Cardiac muscle cell (in vitro differentiated cells and primary cell): Measurements from ENCODE around the gene PDE6C. TPM values are rescaled to one million over a fixed set of nuclear protein-coding genes. Genes with fewer than 3 reads are reported as not detected.

Experiments
- DNase-seq, 2 donors: peaks; one replicate each; pipeline versions ENCODE4 v3.0.0 to v3.0.0-alpha.2; 2010 to 2017; ENCODE audit warnings: low read depth in 1 of 2, low spot score in 1 of 2
- H3K27ac ChIP-seq: fragments of 200-600 bp; sonication (generic); 2 replicates; pipeline ENCODE4 v1.5.1; 2016
- H3K27me3 ChIP-seq: fragments of 200-600 bp; sonication (generic); 2 replicates; pipeline ENCODE4 v1.6.0; 2016; ENCODE audit warnings: control low read depth
- H3K36me3 ChIP-seq: fragments of 200-600 bp; sonication (generic); 2 replicates; pipeline ENCODE4 v1.5.1; 2016; ENCODE audit warnings: control low read depth
- H3K4me1 ChIP-seq: fragments of 200-600 bp; sonication (generic); 2 replicates; pipeline ENCODE4 v1.8.1; 2017; ENCODE audit warnings: low read depth, mild to moderate bottlenecking, mixed run types
- H3K4me3 ChIP-seq: fragments of 200-600 bp; sonication (generic); 2 replicates; pipeline ENCODE4 v1.5.1; 2016; ENCODE audit warnings: mild to moderate bottlenecking
- H3K9me3 ChIP-seq: fragments of 200-600 bp; sonication (generic); 2 replicates; pipeline ENCODE4 v1.5.1; 2017; ENCODE audit warnings: low read depth, mild to moderate bottlenecking, control low read depth
- CTCF ChIP-seq: IDR thresholded peaks from 2 replicates; pipeline ENCODE4 v1.5.1; 2012; ENCODE audit warnings: low read depth, mild to moderate bottlenecking, low read length
- polyA plus RNA-seq: library from polyadenylated mRNA; unstranded; fragments of >200 nt; fragmentation: Nextera tagmentation; extraction: Ambion mirVana; gene quantifications from 2 replicates; pipeline ENCODE4 v1.2.1, GENCODE V29; 2016
- total RNA-seq: library from RNA; depleted of rRNA; stranded (reverse); fragments of >200 nt; gene quantifications from 2 replicates; pipeline ENCODE4 v1.2.3, GENCODE V29; 2016

The PDE6C gene
- total and polyA plus RNA-seq, 2 experiments from 2014 or later: 0.12 TPM; not detected in 1

DNA sequence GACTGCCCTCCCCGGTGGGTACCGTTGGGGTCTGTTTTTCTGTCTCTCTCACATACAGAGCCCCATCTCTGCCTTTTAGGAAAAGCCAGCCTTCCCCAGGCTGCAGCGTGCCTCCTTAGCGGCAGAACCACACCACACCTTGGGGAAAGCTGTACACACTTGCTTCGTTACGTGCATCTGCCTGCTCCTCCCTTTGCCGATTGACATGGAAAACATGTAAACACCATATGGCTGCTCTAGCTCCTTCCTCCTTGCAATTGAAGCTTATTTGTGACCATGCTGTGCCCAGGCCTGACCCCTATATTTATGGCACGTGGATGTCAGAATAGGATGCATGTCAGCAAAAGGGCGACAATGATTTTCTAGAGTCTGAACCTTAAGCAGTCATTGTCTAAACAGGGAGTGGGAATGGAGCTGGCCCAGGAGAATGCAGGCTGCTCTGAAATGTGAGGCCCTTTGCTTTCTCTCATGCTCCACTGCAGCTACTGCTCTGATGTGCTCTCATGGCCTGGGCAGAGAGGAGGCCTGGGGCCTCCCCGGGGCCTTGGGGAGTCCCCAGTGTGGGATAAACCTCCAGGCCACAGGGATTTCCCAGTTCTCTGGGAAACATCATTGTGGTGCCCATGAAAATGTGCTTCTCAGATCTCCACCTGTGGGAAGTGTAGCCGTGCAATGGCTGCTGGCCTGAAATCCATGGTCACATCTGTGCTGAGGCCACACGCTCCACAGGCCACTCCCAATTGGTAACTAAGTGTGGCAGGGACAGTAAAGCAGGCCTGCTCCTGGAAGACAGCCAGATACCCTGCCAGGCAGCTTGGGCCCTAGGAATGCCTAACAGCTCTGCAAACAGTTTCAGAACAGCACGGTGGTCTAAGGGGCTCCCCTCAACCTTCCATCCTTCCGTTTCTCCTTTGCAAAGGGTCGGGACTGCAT is 18.6 kb downstream of the PDE6C start:
- DNase-seq: peak in 1 of 2 donors; percentile 1
- Histone ChIP-seq H3K27me3 (no peaks in the 10 kb centered on the region), H3K9me3 (no peaks in the 10 kb centered on the region), H3K36me3 (no peaks in the 10 kb centered on the region), H3K27ac (no peak overlapping the region), H3K4me1 (no peaks in the 10 kb centered on the region), H3K4me3 (no peak overlapping the region)
- no peak for TF ChIP-seq CTCF

DNA sequence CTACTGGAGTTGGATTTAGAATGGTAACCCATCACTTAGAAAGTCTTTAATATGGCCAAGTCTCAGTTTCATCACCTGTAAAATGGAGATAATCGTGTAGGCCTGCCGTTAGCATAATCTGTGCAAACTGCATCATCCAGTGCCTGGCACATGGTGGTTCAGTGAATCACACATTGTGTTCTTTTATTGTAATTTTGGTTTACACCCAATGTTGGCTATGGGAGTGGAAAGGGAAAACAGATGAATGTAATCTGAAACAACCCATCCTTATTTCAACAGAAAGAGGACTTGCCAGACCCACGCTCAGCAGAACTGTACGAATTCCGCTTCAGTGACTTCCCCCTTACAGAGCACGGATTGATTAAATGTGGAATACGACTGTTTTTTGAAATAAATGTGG is 27.5 kb downstream of the PDE6C start:
- no peak for TF ChIP-seq CTCF
- DNase-seq: no peak
- H3K4me3 ChIP-seq: no peak overlapping the region
- H3K9me3 ChIP-seq: no peaks in the 10 kb centered on the region
- no peak overlapping the region for H3K27ac ChIP-seq
- H3K4me1 ChIP-seq: no peaks in the 10 kb centered on the region
- H3K27me3 ChIP-seq: no peaks in the 10 kb centered on the region
- no peaks in the 10 kb centered on the region for H3K36me3 ChIP-seq

GRCh38 chr10:93652857-93653256 is 40.5 kb downstream of the PDE6C start:
- Histone ChIP-seq H3K4me3 (no peak overlapping the region), H3K36me3 (no peaks in the 10 kb centered on the region), H3K9me3 (no peaks in the 10 kb centered on the region), H3K4me1 (no peaks in the 10 kb centered on the region), H3K27me3 (no peaks in the 10 kb centered on the region), H3K27ac (no peak overlapping the region)
- DNase-seq: peak in 1 of 2 donors; percentile 9
- TF ChIP-seq CTCF: no peak

GRCh38 chr10:93654201-93654600 is 41.9 kb downstream of the PDE6C start:
- Histone ChIP-seq H3K36me3 (no peaks in the 10 kb centered on the region), H3K9me3 (no peaks in the 10 kb centered on the region), H3K4me3 (no peak overlapping the region), H3K4me1 (no peaks in the 10 kb centered on the region), H3K27me3 (no peaks in the 10 kb centered on the region), H3K27ac (no peak overlapping the region)
- no peak for DNase-seq
- TF ChIP-seq CTCF: no peak

GRCh38 chr10:93656155-93656554 is 43.8 kb downstream of the PDE6C start:
- Histone ChIP-seq H3K27ac (no peak overlapping the region), H3K27me3 (no peaks in the 10 kb centered on the region), H3K36me3 (no peaks in the 10 kb centered on the region), H3K9me3 (no peaks in the 10 kb centered on the region), H3K4me1 (no peaks in the 10 kb centered on the region), H3K4me3 (no peak overlapping the region)
- TF ChIP-seq CTCF: no peak
- no peak for DNase-seq
